A549 (cell line): ENCODE data around the gene TAF11L13. TPM values are rescaled to one million over a fixed set of nuclear protein-coding genes. Genes with fewer than 3 reads are reported as not detected.

ENCODE experiments used
- ATAC-seq, 2 experiments: fragments of 200-7000 bp in 1 of 2; fragments of >200 bp in 1 of 2; cut with Nextera tagmentation in 1 of 2; cut with Tn5 transposase in 1 of 2; 3 replicates each; pipeline versions ENCODE4 v1.8.0 to v1.9.1; 2018 to 2020; ENCODE audit warnings: mild to moderate bottlenecking in 1 of 2, moderate library complexity in 1 of 2
- CTCF ChIA-PET: fragments of 300-600 bp; sonication (Branson Sonifier 250); formaldehyde crosslinking; extraction: SDS; loops from one replicate; lab custom pipeline; 2021; ENCODE audit warnings: antibody characterized with exemption, inconsistent platforms; lab: Yijun Ruan, JAX
- POLR2A ChIA-PET: fragments of 350-600 bp; formaldehyde crosslinking; extraction: SDS; loops from one replicate; lab custom pipeline; 2021; ENCODE audit warnings: antibody characterized with exemption, inconsistent platforms; lab: Yijun Ruan, JAX
- DNase-seq, 2 experiments: peaks; one replicate each; pipeline versions ENCODE4 v3.0.0 to v3.0.0-alpha.2; 2011 to 2016; ENCODE audit warnings: low read depth in 1 of 2, low spot score in 1 of 2
- FAIRE-seq: peaks from 2 replicates; lab custom pipeline; 2011; peaks lifted over from hg19 to GRCh38; lab: Jason Lieb, UNC
- H3K27ac ChIP-seq, 2 experiments: fragments of >200 bp; sonication (Bioruptor Twin); formaldehyde crosslinking; 3 replicates each; pipeline ENCODE4 v1.5.1; 2016 to 2017
- H3K4me1 ChIP-seq: fragments of >200 bp; sonication (Bioruptor Twin); formaldehyde crosslinking; 3 replicates; pipeline ENCODE4 v1.6.1; 2016
- H3K4me2 ChIP-seq: fragments of >200 bp; sonication (Bioruptor Twin); formaldehyde crosslinking; 3 replicates; pipeline ENCODE4 v1.6.1; 2016
- H3K4me3 ChIP-seq: fragments of >200 bp; sonication (Bioruptor Twin); formaldehyde crosslinking; 3 replicates; pipeline ENCODE4 v1.5.1; 2016
- H3K9me3 ChIP-seq: fragments of >200 bp; sonication (Bioruptor Twin); formaldehyde crosslinking; 3 replicates; pipeline ENCODE4 v1.6.1; 2016
- BHLHE40 ChIP-seq: IDR thresholded peaks from 2 replicates; pipeline ENCODE4 v1.6.1; 2012; ENCODE audit warnings: low read depth, low read length, inconsistent platforms
- CEBPB ChIP-seq, 2 experiments: fragments of >200 bp in 1 of 2; sonication (Bioruptor Twin) in 1 of 2; formaldehyde crosslinking in 1 of 2; IDR thresholded peaks; 2 replicates each; pipeline ENCODE4 v1.6.1; 2012 to 2016
- CHD2 ChIP-seq: fragments of 150-350 bp; IDR thresholded peaks from 2 replicates; pipeline ENCODE4 v1.6.1; 2014; ENCODE audit warnings: low read length; ENCODE audit not compliant: partially characterized antibody
- CHD4 ChIP-seq: fragments of 200-600 bp; sonication (generic); IDR thresholded peaks from 2 replicates; pipeline ENCODE4 v1.6.1; 2016; ENCODE audit warnings: antibody characterized with exemption, mild to moderate bottlenecking, borderline replicate concordance
- EHF ChIP-seq: fragments of 250-450 bp; sonication (Bioruptor Pico); IDR thresholded peaks from 2 replicates; pipeline ENCODE4 v1.5.0; 2020; ENCODE audit warnings: mild to moderate bottlenecking
- EHMT2 ChIP-seq: fragments of 200-600 bp; sonication (generic); IDR thresholded peaks from 2 replicates; pipeline ENCODE4 v1.6.1; 2016; ENCODE audit warnings: antibody characterized with exemption, low read depth, mild to moderate bottlenecking, moderate library complexity
- ESRRA ChIP-seq: fragments of 150-350 bp; IDR thresholded peaks from 2 replicates; pipeline ENCODE4 v1.6.1; 2014; ENCODE audit warnings: mild to moderate bottlenecking, low read length, borderline replicate concordance
- FOSL2 ChIP-seq, 2 experiments: fragments of 450-650 bp in 1 of 2; fragments of >200 bp in 1 of 2; sonication (Bioruptor Twin) in 1 of 2; formaldehyde crosslinking; IDR thresholded peaks; 2 replicates each; pipeline versions ENCODE4 v1.5.0 to v1.6.1; 2016 to 2020; ENCODE audit warnings: mild to moderate bottlenecking in 1 of 2, moderate library complexity in 1 of 2
- GATA3 ChIP-seq: IDR thresholded peaks from 2 replicates; pipeline ENCODE4 v1.6.1; 2012; ENCODE audit warnings: borderline replicate concordance
- HEYL ChIP-seq: fragments of 250-450 bp; sonication (Bioruptor Pico); IDR thresholded peaks from 2 replicates; pipeline ENCODE4 v1.8.0; 2021; ENCODE audit warnings: mild to moderate bottlenecking, moderate library complexity
- HOXB13 ChIP-seq: fragments of 250-450 bp; sonication (Bioruptor Pico); IDR thresholded peaks from 2 replicates; pipeline ENCODE4 v1.5.0; 2020; ENCODE audit warnings: low read depth, mild to moderate bottlenecking, moderate library complexity
- JUN ChIP-seq, 2 experiments: fragments of >200 bp; sonication (Bioruptor Twin); formaldehyde crosslinking; IDR thresholded peaks; 2 replicates in 1 of 2; 3 replicates in 1 of 2; pipeline ENCODE4 v1.6.1; 2016 to 2017
- JUNB ChIP-seq: fragments of >200 bp; sonication (Bioruptor Twin); formaldehyde crosslinking; IDR thresholded peaks from 2 replicates; pipeline ENCODE4 v1.6.1; 2016
- KDM1A ChIP-seq: fragments of 200-600 bp; sonication (generic); IDR thresholded peaks from 2 replicates; pipeline ENCODE4 v1.6.1; 2016; ENCODE audit warnings: low read depth, mild to moderate bottlenecking
- MAZ ChIP-seq: fragments of 150-350 bp; IDR thresholded peaks from 2 replicates; pipeline ENCODE4 v1.6.1; 2014; ENCODE audit warnings: antibody characterized with exemption, low read depth, low read length, borderline replicate concordance
- MYC ChIP-seq: IDR thresholded peaks from 2 replicates; pipeline ENCODE4 v1.6.1; 2012; ENCODE audit warnings: mild to moderate bottlenecking, inconsistent platforms, low read length, improper control_type of control experiment, borderline replicate concordance
- NFE2L2 ChIP-seq: fragments of 150-350 bp; conservative IDR thresholded peaks from 2 replicates; pipeline ENCODE4 v1.6.1; 2014; ENCODE audit warnings: low read length
- NR3C1 ChIP-seq: fragments of >200 bp; sonication (Bioruptor Twin); formaldehyde crosslinking; IDR thresholded peaks from 3 replicates; pipeline ENCODE4 v1.6.1; 2017
- PHF8 ChIP-seq: fragments of 200-600 bp; sonication (generic); IDR thresholded peaks from 2 replicates; pipeline ENCODE4 v1.6.1; 2016; ENCODE audit warnings: low read depth, mild to moderate bottlenecking, antibody characterized with exemption, moderate library complexity, borderline replicate concordance
- POLR2A ChIP-seq: IDR thresholded peaks from 2 replicates; pipeline ENCODE4 v1.6.1; 2012; ENCODE audit warnings: mild to moderate bottlenecking, low read length
- POLR2AphosphoS2 ChIP-seq: conservative IDR thresholded peaks from 2 replicates; pipeline ENCODE4 v1.6.1; 2012; ENCODE audit warnings: low read length, improper control_type of control experiment, inconsistent platforms
- RAD21 ChIP-seq, 2 experiments: fragments of >200 bp in 1 of 2; sonication (Bioruptor Twin) in 1 of 2; formaldehyde crosslinking in 1 of 2; IDR thresholded peaks in 1 of 2; conservative IDR thresholded peaks in 1 of 2; 2 replicates in 1 of 2; 3 replicates in 1 of 2; pipeline ENCODE4 v1.6.1; 2012 to 2018; ENCODE audit warnings: inconsistent platforms in 1 of 2
- RNF2 ChIP-seq: fragments of 200-600 bp; sonication (generic); IDR thresholded peaks from 2 replicates; pipeline ENCODE4 v1.6.1; 2016; ENCODE audit warnings: low read depth, mild to moderate bottlenecking, antibody characterized with exemption, moderate library complexity, borderline replicate concordance
- SREBF2 ChIP-seq: fragments of 450-650 bp; IDR thresholded peaks from 2 replicates; pipeline ENCODE4 v1.6.1; 2014; ENCODE audit warnings: mild to moderate bottlenecking, moderate library complexity
- TP53 ChIP-seq: fragments of 250-450 bp; sonication (Bioruptor Pico); IDR thresholded peaks from 2 replicates; pipeline ENCODE4 v1.5.0; 2021; ENCODE audit warnings: mild to moderate bottlenecking, moderate library complexity
- ZC3H11A ChIP-seq: fragments of 450-650 bp; IDR thresholded peaks from 2 replicates; pipeline ENCODE4 v1.6.1; 2014; ENCODE audit warnings: antibody characterized with exemption, mild to moderate bottlenecking
- ZFP36 ChIP-seq: fragments of 450-650 bp; IDR thresholded peaks from 2 replicates; pipeline ENCODE4 v1.6.1; 2014; ENCODE audit warnings: borderline replicate concordance; ENCODE audit not compliant: partially characterized antibody
- ZSCAN20 ChIP-seq: fragments of 250-450 bp; sonication (Bioruptor Pico); IDR thresholded peaks from 2 replicates; pipeline ENCODE4 v1.8.0; 2022; ENCODE audit warnings: mild to moderate bottlenecking, moderate library complexity
- WGBS: methylation state at CpG from one replicate; pipeline ENCODE4 v1.1.6; 2017; ENCODE audit errors: missing lambda C conversion rate; 5-methylcytosine and 5-hydroxymethylcytosine counted together
- polyA plus RNA-seq, 4 experiments: library from polyadenylated mRNA; depleted of rRNA in 3 of 4; stranded (reverse); fragments of >200 nt; fragmentation: RNase III in 1 of 4; extraction: RNeasy Plus Mini Kit Qiagen cat#74134 plus additional on column Dnase treatment in 1 of 4; gene quantifications; 2 replicates in 3 of 4; 3 replicates in 1 of 4; pipeline ENCODE4 v1.2.3, GENCODE V29; 2011 to 2017
- TF ChIP-seq, protein P1 (sequence below): IDR thresholded peaks from 2 replicates; pipeline ENCODE4 v1.6.1; 2012
- TF ChIP-seq, protein P2 (sequence below): fragments of 250-450 bp; sonication (Bioruptor Pico); IDR thresholded peaks from 2 replicates; pipeline ENCODE4 v1.5.0; 2021; ENCODE audit warnings: mild to moderate bottlenecking, moderate library complexity, borderline replicate concordance
- TF ChIP-seq, protein P3 (sequence below): fragments of 250-450 bp; sonication (Bioruptor Pico); IDR thresholded peaks from 2 replicates; pipeline ENCODE4 v1.5.0; 2020; ENCODE audit warnings: low read depth, mild to moderate bottlenecking, moderate library complexity
- TF ChIP-seq, protein P4 (sequence below): fragments of >200 bp; sonication (Bioruptor Twin); formaldehyde crosslinking; IDR thresholded peaks from 3 replicates; pipeline ENCODE4 v1.6.1; 2016
- TF ChIP-seq, protein P5 (sequence below): fragments of 450-650 bp; IDR thresholded peaks from 2 replicates; pipeline ENCODE4 v1.6.1; 2014; ENCODE audit warnings: antibody characterized with exemption

TAF11L13 gene
- polyA plus RNA-seq, 2 of the 4 experiments (the other 2 are of a cell fraction), result not detected

DNA sequence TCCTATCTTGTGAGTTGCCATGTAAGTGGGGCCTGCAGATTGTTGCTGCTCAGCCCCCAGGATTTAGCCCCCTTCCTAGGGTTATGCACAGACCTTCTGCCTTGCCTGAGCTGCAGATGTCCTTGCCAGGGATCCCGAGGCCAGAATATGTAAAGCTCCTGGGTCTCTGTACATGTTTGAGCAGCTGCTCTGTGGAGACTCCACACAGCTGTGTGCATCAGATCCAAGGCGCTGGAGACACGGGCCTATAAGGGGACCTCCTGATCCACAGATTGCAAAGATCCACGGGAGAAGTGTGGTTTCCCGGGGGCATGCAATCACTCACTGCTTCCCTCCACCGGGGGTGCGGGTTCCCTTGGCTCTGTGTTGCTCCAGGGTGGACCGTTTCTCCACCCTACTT, 31.3 kb downstream of the TAF11L13 start (continued):
- no peak for TF ChIP-seq ESRRA
- TF ChIP-seq, all 56 proteins: peak for 0

DNA sequence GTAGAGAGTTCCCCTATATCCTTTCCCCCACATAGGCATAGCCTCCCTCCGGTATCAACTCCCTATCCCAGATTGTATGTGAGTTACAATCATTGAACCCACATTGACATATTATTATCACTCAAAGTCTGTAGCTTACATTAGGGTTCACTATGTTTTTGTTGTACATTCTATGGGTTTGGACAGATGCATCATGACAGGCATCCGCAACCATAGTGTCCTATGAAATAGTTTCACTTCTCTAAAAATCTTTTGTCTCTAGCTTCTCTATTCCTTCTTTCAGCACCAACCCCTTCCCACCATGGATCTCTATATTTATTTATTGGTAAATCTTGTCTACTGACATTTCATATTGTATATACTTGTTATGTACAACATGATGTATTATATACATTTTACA, 33.9 kb downstream of the TAF11L13 start:
- no peak for DNase-seq
- no peak overlapping the region for H3K4me2 ChIP-seq
- no peak for FAIRE-seq
- TF ChIP-seq, protein P1, sequence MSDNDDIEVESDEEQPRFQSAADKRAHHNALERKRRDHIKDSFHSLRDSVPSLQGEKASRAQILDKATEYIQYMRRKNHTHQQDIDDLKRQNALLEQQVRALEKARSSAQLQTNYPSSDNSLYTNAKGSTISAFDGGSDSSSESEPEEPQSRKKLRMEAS, result no peak
- TF ChIP-seq, protein P2, sequence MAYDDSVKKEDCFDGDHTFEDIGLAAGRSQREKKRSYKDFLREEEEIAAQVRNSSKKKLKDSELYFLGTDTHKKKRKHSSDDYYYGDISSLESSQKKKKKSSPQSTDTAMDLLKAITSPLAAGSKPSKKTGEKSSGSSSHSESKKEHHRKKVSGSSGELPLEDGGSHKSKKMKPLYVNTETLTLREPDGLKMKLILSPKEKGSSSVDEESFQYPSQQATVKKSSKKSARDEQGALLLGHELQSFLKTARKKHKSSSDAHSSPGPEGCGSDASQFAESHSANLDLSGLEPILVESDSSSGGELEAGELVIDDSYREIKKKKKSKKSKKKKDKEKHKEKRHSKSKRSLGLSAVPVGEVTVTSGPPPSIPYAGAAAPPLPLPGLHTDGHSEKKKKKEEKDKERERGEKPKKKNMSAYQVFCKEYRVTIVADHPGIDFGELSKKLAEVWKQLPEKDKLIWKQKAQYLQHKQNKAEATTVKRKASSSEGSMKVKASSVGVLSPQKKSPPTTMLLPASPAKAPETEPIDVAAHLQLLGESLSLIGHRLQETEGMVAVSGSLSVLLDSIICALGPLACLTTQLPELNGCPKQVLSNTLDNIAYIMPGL (CRISPR knock-in tag), result no peak
- TF ChIP-seq, protein P3, sequence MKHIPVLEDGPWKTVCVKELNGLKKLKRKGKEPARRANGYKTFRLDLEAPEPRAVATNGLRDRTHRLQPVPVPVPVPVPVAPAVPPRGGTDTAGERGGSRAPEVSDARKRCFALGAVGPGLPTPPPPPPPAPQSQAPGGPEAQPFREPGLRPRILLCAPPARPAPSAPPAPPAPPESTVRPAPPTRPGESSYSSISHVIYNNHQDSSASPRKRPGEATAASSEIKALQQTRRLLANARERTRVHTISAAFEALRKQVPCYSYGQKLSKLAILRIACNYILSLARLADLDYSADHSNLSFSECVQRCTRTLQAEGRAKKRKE (CRISPR knock-in tag), result no peak
- no peak for TF ChIP-seq CEBPB (IDR thresholded peaks at IDR 0.05)
- no peak for TF ChIP-seq POLR2AphosphoS2
- TF ChIP-seq CHD4, result no peak
- TF ChIP-seq, protein P4, sequence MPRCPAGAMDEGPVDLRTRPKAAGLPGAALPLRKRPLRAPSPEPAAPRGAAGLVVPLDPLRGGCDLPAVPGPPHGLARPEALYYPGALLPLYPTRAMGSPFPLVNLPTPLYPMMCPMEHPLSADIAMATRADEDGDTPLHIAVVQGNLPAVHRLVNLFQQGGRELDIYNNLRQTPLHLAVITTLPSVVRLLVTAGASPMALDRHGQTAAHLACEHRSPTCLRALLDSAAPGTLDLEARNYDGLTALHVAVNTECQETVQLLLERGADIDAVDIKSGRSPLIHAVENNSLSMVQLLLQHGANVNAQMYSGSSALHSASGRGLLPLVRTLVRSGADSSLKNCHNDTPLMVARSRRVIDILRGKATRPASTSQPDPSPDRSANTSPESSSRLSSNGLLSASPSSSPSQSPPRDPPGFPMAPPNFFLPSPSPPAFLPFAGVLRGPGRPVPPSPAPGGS, result no peak
- no peak for TF ChIP-seq GATA3
- TF ChIP-seq BHLHE40, result no peak
- TF ChIP-seq ZSCAN20, result no peak
- TF ChIP-seq RAD21 (conservative IDR thresholded peaks at IDR 0.05 in 1 of 2, IDR thresholded peaks at IDR 0.05 in 1 of 2), result no peak
- TF ChIP-seq ESRRA, result no peak
- no peak for TF ChIP-seq ZC3H11A
- no peak for TF ChIP-seq JUN (IDR thresholded peaks at IDR 0.05)
- no peak for TF ChIP-seq NR3C1
- no peak for TF ChIP-seq EHMT2
- TF ChIP-seq JUNB, result no peak
- no peak for TF ChIP-seq POLR2A
- TF ChIP-seq SREBF2, result no peak
- TF ChIP-seq MYC, result no peak
- no peak for ATAC-seq
- POLR2A ChIA-PET, result no interaction called here
- no peak overlapping the region for H3K4me3 ChIP-seq
- H3K4me1 ChIP-seq, result no peaks in the 10 kb centered on the region
- 93% methylated on average over 2 of the region's 2 CpGs for WGBS
- peaks cover 6% of the 10 kb centered on the region; the same call in 1 of the 3 replicates for H3K9me3 ChIP-seq
- no peak overlapping the region for H3K27ac ChIP-seq
- CTCF ChIA-PET, result interaction anchor here (0.8 to 1.1 kb wide), 2 partner anchors 13 to 447 kb away, joined by 3 read pairs; no protein-coding TSS in a partner anchor

DNA sequence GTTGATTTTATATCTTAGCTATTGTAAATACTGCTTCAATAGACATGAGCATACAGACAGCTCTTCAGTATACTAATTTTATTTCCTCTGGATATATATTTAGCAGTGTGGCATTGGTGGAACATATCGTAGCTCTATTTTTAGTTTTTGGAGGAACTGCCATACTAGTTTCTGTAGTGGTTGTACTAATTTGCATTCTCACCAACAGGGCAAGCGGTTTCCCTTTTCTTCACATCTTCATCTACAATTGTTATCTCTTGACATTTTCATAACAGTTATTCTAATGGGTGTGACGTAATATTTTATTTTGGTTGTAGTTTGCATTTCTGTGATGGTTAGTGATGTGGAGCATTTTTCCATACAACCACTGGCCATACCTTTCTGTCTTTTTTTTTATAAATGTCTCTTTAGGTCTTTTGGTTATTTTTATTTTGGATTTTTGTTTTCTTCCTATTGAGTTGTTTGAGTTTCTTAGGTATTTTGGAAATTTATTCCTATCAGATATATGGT, 34.9 kb downstream of the TAF11L13 start:
- Histone ChIP-seq H3K4me3 (no peak overlapping the region), H3K9me3 (peaks cover 11% of the 10 kb centered on the region), H3K27ac (no peak overlapping the region), H3K4me1 (no peaks in the 10 kb centered on the region), H3K4me2 (no peak overlapping the region)
- no peak for DNase-seq
- no peak for ATAC-seq
- FAIRE-seq, result no peak
- ChIA-PET POLR2A (no interaction called here), CTCF (no interaction called here)
- WGBS, result 87% methylated on average over 3 of the region's 3 CpGs
- TF ChIP-seq, protein P5, sequence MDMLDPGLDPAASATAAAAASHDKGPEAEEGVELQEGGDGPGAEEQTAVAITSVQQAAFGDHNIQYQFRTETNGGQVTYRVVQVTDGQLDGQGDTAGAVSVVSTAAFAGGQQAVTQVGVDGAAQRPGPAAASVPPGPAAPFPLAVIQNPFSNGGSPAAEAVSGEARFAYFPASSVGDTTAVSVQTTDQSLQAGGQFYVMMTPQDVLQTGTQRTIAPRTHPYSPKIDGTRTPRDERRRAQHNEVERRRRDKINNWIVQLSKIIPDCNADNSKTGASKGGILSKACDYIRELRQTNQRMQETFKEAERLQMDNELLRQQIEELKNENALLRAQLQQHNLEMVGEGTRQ, result no peak
- TF ChIP-seq RAD21 (conservative IDR thresholded peaks at IDR 0.05 in 1 of 2, IDR thresholded peaks at IDR 0.05 in 1 of 2), result no peak
- TF ChIP-seq HEYL (CRISPR knock-in tag), result no peak
- TF ChIP-seq CHD2, result no peak
- TF ChIP-seq POLR2A, result no peak
- TF ChIP-seq EHF (CRISPR knock-in tag), result no peak
- TF ChIP-seq MAZ, result no peak
- TF ChIP-seq NR3C1, result no peak
- TF ChIP-seq ZFP36, result no peak
- TF ChIP-seq EHMT2, result no peak
- TF ChIP-seq HOXB13 (CRISPR knock-in tag), result no peak
- TF ChIP-seq KDM1A, result no peak
- TF ChIP-seq NFE2L2, result no peak
- no peak for TF ChIP-seq PHF8
- TF ChIP-seq RNF2, result no peak
- TF ChIP-seq, protein P1, result no peak
- TF ChIP-seq TP53 (CRISPR knock-in tag), result no peak
- TF ChIP-seq FOSL2 (IDR thresholded peaks at IDR 0.05), result no peak
- no peak for TF ChIP-seq FOSL2 (CRISPR knock-in tag; IDR thresholded peaks at IDR 0.05)
